ENCODE results near the gene GABRR1. TPM values are rescaled to one million over a fixed set of nuclear protein-coding genes. Genes with fewer than 3 reads are reported as not detected.

Gene GABRR1
- total RNA-seq, 1 experiment from 2014 or later: 0.33 TPM

- no CpG with 5 or more reads among the region's 4 CpGs for WGBS (ENCODE audit: extremely low coverage, insufficient read length, low lambda C conversion rate)
- Histone ChIP-seq H3K18ac (ENCODE audit: insufficient read length, low read depth, low read length) (no peak overlapping the region), H2BK5ac (ENCODE audit: insufficient read length, low read length) (no peak overlapping the region), H3K4ac (ENCODE audit: low read depth, low read length) (no peak overlapping the region), H4K20me1 (ENCODE audit: control insufficient read depth, insufficient read depth, insufficient read length) (no peaks in the 10 kb centered on the region), H2BK12ac (ENCODE audit: insufficient read length, low read depth, low read length) (no peak overlapping the region), H3K14ac (ENCODE audit: insufficient read depth, low read length) (no peak overlapping the region), H2BK20ac (ENCODE audit: low read depth, low read length, poor library complexity, severe bottlenecking) (no peak overlapping the region), H3K79me1 (ENCODE audit: insufficient read depth, low read depth, low read length, poor library complexity, severe bottlenecking) (no peaks in the 10 kb centered on the region), H2AFZ (ENCODE audit: low read length) (no peak overlapping the region), H3T11ph (ENCODE audit: low read length) (no peak overlapping the region), H3K27ac (ENCODE audit: insufficient read length, low read depth, low read length) (no peak overlapping the region), H3K56ac (ENCODE audit: insufficient read length, low read depth, low read length) (no peak overlapping the region), H3K9me3 (ENCODE audit: control insufficient read depth, low read depth, low read length) (no peaks in the 10 kb centered on the region), H3K79me2 (ENCODE audit: insufficient read depth, low read length) (no peaks in the 10 kb centered on the region), H4K8ac (replicated peaks; ENCODE audit: insufficient read length, low read depth, low read length) (no peak overlapping the region), H2AK5ac (ENCODE audit: insufficient read length, low read length) (no peak overlapping the region), H4K91ac (ENCODE audit: insufficient read length, low read depth, low read length) (no peak overlapping the region), H3K9ac (ENCODE audit: extremely low read depth, insufficient read length, low read length) (no peak overlapping the region), H3K27me3 (ENCODE audit: insufficient read depth, low read length) (no peaks in the 10 kb centered on the region), H2BK15ac (ENCODE audit: low read depth, low read length) (no peak overlapping the region), H3K4me1 (ENCODE audit: insufficient read depth, low read length) (peaks cover 13% of the 10 kb centered on the region; the same call in 1 of the 2 replicates), H3K23me2 (ENCODE audit: insufficient read length, low read depth, low read length, poor library complexity, severe bottlenecking) (no peaks in the 10 kb centered on the region), H2BK120ac (ENCODE audit: low read depth, low read length, poor library complexity, severe bottlenecking) (no peak overlapping the region), H4K5ac (ENCODE audit: insufficient read length, low read depth, low read length) (no peak overlapping the region), H3K23ac (ENCODE audit: insufficient read length, low read depth, low read length) (no peak overlapping the region), H3K4me2 (ENCODE audit: insufficient read depth, insufficient read length, low read length) (no peak overlapping the region)
- H3K36me3 Mint-ChIP-seq (ENCODE audit: insufficient read depth in 1 of 3, low read depth in 3 of 3): no peaks in the 10 kb centered on the region
- no peak for TF ChIP-seq CTCF (conservative IDR thresholded peaks at IDR 0.05)
- no peaks in the 10 kb centered on the region; a peak in 1 of 5 replicates for H3K9me3 Mint-ChIP-seq
- H3K27ac Mint-ChIP-seq: no peak overlapping the region
- peaks cover 32 to 35% of the 10 kb centered on the region in 2 experiments for H3K4me1 Mint-ChIP-seq
- H3K4me3 Mint-ChIP-seq: no peak overlapping the region
- H3K27me3 Mint-ChIP-seq (ENCODE audit: low read depth): no peaks in the 10 kb centered on the region
- DNase-seq: no peak
These were observed 8.6 kb downstream of the GABRR1 start for GRCh38 chr6:89208551-89208950.
